GM18508 (cell line): Measurements from ENCODE around the gene CLSTN1.
"Not testable (repeated sequence)": the region's sequence is repeated elsewhere in the genome, so short reads cannot be mapped to it uniquely, and the experiment has no call there.

Experiments
- ATAC-seq: cut with Tn5 transposase; IDR thresholded peaks from one replicate; pipeline ENCODE4 v1.9.1; 2021; ENCODE audit warnings: moderate number of reproducible peaks; ENCODE audit not compliant: insufficient read depth, unreplicated experiment

CLSTN1 gene

DNA sequence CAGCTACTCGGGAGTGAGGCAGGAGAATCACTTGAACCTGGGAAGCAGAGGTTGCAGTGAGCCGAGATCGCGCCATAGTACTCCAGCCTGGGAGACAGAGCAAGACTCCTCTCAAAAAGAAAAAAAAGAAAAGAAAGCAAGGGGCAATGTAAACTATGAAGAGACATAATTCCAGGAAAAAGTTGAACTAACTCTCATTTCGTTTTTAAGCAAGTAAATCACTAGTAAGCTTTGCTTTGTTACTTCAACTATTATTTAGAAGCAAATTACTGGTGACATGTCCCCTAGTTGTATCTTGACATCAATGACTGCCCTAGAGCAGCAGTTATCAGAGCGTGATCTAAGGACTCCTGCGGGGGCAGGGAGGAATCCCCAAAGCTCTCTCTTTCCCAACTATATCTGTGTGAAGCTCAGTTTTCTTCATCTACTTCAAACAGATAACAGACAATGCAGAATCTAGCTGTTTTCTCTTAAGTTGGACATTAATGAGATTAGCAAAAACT lies 18.7 kb downstream of the CLSTN1 start:
- no peak for ATAC-seq

DNA sequence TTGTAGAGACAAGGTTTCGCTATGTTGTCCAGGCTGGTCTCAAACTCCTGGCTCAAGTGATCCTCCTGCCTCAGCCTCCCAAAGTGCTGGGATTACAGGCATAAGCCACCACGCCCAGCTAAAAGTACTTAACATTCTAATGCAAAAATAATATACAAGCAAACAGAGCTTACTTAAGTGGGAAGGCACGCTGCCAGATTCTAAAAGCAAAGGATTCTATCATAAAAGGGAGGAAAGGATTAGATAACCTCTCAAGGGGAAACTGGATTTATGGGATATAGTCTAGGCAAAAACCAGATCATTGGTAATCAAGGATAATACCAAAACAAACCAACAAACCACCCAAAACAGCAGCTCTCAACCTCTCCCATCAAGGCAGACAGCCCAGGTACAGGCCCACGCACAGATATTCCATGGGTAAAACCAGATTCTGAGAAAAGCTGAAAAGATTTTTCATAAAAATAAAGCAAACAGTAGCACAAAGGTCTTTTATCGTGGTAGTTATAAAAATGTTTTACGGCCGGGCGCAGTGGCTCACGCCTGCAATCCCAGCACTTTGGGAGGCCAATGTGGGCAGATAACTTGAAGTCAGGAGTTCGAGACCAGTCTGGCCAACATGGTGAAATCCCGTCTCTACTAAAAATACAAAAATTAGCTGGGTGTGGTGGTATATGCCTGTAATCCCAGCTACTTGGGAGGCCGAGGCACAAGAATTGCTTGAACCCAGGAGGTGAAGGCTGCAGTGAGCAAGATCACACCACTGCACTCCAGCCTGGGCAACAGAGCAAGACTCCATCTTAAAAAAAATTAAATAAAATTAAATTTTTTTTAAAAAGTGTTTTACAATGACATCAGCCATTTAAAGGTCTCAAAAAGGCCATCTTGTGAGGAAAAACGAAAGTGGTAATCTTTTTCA lies 20.5 kb downstream of the CLSTN1 start:
- not testable (repeated sequence) for ATAC-seq

DNA sequence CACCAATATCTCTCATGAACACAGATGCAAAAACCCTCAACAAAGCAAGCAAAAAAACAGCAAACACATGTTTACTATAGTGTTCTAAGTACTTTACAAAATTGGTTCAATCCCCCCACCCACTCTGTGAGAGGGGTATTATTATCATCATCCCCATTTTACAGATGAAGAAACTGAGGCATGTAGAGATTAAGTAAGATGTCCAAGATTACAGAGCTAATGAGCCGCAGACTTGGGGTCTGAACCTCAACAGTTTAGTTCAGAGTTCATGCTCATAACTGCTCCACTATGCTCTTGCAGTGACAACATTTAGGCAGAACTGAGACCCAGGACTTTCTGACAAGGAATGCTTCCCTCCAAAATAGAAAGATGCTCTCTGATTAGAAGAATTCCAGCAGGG lies 21.9 kb downstream of the CLSTN1 start:
- no peak for ATAC-seq

DNA sequence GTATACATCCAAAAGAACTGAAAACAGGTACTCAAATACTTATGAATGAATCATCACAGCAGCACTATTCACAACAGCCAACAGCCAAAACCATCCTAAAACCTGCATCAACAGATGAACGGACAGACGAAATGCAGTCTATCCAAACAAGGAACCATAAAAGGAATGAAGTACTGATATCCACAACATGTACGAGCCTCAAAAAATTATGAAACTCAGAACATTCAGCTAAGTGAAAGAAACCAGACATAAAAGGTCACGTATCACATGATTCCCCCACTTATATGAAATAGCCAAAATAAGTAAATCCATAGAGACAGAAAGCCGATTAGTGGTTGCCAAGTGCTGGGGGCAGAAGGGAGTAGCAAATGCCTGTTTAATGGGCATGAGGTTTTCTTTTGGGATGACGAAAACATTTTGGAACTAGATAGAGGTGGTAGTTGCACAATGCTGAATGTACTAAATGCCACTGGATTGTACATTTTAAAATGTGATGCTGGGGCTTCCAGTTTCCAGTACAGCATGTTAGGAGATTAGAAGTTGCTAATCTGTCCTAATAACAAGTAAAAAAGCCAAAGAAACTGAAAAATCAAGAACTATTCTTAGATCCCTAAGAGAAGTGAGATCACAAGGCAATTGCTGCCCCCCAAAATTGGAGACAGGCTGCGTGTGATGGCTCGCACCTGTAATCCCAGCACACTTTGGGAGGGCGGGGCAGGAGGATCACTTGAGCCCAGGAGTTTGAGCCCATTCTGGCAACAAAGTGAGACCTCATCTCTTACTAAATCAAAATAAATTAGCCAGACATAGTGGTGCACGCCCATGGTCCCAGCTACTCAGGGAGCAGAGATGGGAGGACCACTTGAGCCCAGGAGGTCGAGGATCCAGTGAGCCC lies 25.3 kb downstream of the CLSTN1 start:
- ATAC-seq = no peak

DNA sequence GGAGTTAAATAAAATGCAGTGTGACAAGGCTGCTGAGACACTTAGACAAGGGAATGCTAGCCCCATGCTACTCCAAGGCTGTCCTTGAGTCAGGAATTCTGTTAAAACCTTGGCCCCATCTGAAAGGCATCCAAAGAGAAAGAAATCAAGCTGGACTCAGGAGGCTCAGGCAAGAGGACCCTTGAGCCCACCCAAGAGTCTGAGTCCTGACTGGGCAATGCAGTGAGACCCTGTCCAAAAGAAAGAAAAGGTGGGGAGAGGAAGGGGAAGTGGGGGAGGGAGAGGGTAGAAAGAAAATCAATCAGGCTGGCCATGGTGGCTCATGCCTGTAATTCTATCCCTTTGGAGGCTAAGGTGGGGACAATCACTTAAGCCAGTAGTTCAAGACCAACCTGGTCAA lies 26.7 kb downstream of the CLSTN1 start:
- ATAC-seq = no peak

DNA sequence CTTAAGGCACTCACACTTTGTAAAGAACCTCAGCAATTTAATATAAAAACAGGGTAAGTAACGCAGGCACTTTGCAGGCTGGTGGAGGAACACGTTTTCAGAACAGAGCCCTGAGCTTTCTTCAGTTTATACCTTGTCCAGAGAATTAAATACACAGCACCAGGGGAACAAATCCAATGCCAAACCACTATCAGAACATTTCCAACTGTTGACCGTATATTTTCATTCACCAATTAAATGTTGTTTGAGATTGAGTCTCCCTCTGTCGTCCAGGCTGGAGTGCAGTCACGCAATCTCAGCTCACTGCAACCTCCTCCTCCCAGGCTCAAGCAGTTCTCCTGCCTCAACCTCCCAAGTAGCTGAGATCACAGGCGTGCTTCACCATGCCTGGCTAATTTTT lies 29.7 kb downstream of the CLSTN1 start:
- no peak for ATAC-seq

DNA sequence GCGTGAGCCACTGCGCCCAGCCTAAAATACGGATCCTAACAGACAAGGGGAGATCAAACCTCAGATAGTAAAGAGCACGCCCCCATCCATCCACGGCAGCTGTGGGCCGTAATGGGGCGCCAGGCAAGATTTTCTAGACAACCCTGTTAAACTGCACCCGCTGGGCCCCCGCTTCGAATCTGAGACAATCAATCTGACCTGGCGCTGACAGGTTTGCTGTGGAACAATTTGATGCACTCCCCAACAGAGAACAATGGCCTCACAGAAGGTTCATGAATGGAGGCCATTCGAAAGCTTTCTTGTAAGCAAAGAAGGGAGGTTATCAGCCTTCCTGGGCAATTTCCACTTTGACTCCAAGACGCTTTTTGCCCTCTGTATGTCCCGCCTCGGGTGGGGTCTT lies 30.5 kb downstream of the CLSTN1 start:
- ATAC-seq = no peak

DNA sequence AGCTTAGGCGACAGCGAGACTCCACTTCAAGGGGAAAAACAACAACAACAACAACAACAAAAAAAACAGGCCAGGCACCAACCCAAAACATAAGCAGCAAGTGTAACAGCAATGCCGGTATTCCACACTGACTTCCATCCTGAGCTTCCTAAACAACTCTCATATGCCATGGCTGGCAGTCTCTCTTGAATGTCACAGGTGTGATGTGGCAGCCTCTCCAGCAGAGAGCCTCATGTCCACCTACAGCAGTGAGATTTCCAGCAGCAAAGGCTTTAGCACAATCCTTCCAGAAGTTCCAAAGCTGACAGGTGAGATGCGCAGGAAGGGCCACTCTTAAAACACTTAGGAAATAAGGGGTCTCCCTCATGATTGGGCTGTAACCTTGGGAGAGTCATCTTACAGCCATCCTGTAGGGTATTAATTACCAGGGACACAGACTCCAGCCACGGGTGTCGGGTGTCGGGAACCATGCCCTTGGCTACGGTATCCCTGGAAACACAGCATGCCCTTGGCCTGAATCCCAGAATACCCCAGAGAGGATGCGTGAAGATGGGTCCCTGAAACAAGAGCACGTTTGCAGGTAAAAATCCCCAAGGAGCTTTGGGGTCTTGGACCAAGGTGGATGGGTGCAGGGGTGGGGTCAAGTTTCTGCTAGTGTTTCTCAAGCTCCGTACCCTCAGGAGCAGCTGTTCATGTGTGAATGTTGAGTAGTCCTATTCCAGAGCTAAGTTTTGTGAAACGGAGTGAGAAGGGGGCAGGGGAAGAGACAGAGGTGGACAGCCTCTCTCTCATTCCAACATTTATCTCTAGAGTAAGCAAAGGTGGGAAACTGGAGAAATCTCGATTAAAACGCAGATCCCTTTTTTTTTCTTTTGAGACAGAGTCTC lies 31.4 kb downstream of the CLSTN1 start:
- ATAC-seq = no peak

DNA sequence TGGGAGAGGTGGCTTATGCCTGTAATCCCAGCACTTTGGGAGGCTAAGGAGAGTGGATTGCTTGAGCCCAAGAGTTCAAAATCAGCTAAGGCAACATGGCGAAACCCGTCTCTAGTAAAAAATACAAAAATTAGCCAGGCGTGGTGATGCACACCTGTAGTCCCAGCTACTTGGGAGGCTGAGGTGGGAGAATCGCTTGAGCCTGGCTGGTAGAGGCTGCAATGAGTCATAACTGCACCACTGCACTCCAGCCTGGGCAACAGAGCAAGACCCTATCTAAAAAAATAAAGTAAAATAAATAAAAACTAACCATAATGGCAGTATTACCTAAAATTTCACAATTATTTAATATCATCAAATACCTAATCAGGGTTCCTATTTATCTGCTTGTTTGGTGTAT lies 34.1 kb downstream of the CLSTN1 start:
- ATAC-seq = not testable (repeated sequence)

DNA sequence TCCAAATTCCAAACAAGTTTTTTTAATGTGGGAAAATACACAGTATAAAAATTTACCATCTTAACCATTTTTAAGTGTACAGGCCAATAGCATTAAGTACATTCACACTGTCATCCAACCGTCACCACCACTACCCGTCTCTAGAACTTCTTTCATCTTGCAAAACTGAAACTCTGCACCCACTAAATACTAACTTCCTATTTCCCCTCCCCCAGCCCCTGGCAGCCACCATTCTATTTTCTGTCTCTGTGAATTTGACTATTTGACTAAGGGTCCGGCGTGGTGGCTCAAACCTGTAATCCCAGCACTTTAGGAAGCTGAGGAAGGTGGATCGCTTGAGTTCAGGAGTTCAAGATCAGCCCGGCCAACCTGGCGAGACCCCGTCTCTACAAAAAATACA lies 36.1 kb downstream of the CLSTN1 start:
- ATAC-seq = no peak

DNA sequence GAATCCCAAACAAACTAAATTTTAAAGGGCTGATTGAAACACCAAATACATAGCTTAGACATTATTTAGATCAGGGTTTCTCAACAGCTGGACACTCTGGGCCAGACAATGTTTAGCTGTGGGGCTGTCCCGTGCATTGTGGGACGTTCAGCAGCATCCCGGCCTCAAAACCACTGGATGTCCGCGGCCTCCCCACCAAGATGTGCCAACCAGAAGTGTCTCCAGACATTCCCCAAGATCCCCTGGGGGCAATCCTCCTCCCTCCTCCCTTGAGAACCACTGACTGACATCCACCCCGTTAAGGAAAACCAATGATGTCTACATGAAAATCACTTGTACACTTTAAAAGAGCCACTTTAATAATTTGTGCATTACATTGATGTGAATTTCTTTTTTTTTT lies 38.4 kb downstream of the CLSTN1 start:
- ATAC-seq = no peak

DNA sequence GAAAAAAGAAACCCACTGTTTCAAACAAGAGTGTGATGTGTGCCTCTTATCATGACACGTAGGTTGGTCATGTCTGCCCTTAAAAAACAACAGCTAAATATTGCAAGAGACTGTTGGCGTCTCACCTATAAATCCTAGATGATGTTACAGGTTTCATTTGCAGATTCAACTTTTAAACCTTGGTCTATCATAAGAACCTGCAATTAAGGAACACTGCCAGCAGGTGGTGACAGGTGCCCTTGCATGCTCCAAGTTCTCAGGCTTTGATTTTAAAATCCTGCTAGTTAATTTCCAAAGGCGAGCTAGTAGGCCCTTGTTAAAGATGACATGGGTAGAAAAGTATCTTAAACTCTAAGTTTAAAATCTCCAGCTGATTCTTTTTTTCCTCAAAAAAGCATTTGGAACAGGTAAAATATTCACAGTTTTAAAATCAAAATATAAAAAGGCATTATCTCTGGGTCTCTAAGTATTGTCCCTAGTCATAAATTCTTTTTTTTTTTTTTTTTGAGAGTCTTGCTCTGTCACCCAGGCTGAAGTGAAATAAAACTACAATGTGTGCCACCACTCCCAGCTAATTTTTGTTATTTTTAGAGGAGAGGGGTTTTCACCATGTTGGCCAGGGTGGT lies 39.1 kb downstream of the CLSTN1 start:
- ATAC-seq = no peak

DNA sequence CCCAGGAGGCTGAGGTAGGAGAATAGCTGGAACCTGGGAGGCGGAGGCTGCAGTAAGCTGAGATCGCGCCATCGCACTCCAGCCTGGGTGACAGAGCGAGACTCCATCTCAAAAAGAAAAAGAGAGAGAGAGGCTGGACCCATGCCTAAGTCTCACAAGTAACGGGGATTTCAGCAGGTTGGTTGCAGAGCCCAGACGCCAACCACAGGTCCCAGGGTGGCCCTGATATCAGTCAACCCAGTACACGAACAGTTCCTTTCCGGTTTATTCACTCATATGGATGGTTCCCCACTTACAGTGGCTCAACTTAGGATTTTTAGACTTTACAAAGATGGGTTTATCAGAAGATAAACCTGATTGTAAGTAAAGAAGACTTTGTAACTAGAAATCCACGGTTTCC lies 40.9 kb downstream of the CLSTN1 start:
- ATAC-seq = no peak

DNA sequence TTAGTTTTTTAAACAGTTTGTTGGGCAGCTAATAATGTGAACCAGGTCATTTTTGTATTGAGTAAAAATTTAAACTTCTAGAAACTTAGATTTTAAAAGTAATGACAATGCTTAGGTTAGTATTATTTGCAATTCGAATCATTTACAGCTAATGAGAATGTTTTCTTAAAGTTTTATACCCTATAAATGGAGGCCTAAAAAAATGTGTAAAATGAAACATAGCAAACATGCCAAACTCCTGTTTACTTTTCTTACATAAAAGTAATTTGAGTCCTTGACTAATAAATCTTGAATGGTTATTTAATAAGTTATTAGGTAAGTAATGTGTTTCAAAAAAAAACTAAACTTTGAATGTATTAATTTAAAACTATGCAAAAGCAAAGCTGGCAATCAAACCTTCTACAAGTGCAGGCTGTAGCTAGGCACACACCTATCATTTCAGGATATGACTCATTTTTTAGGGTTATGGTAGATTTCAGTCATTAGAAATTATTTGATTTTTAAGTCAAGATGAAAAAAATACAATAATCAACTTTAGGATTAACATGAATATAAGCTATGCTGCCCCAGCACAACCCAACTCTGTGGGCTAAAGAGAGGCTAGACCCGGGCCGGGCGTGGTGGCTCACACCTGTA lies 41.5 kb downstream of the CLSTN1 start:
- ATAC-seq = no peak

DNA sequence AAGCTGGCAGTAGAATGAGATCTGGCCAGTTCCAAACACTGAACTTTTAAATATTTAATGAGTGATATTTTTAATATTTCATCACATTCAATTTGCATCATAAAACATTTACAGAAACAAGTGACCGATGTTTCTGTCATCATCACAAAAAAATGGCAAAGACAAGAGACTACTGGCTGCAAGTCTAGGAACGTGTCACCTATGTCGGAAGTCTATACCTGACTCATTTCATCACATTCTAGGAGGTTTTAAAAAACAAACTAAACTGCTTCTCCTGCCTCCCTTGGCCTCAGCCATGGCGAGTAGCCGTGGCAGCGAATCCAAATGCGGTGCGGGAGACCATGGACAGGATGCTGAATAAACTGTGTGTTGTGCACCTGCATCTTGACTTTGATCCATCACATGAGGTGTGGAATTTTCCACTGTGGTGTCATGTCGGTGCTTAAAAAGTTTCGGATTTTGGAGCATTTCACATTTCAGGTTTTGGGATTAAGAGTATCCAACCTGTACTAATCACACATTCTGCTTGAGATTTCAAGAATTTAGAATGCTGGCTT lies 43.1 kb downstream of the CLSTN1 start:
- no peak for ATAC-seq

DNA sequence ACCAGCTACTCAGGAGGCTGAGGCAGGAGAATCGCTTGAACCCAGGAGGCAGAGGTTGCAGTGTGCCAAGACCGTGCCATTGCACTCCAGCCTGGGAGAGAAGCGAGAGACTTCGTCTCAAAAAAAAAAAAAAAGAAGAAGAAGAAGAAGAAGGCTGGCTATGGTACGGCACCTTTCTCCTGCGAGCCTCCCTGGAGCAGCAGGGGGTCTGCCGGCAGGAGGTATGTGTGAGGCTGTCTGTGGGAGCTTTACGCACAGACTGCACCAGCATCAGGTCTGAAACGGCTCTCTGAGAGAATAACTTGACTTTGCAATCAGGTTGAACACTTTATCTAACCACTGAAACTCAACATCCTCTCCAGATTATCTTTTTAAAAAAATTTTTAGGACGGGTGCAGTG lies 44.9 kb downstream of the CLSTN1 start:
- no peak for ATAC-seq

DNA sequence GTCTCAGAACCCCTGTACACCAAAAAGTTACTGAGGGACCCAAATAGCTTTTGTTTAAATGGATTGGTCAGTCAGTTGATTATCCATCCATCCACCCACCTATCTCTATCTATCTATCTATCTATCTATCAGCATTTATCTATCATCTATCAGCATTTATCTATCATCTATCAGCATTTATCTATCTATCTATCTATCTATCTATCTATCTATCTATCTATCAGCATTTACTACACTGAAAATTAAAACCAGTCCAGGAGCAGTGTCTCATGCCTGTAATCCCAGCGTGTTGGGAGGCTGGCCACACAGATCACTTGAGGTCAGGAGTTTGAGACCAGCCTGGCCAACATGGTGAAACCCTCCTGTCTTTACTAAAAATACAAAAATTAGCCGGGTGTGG lies 47.1 kb downstream of the CLSTN1 start:
- no peak for ATAC-seq

DNA sequence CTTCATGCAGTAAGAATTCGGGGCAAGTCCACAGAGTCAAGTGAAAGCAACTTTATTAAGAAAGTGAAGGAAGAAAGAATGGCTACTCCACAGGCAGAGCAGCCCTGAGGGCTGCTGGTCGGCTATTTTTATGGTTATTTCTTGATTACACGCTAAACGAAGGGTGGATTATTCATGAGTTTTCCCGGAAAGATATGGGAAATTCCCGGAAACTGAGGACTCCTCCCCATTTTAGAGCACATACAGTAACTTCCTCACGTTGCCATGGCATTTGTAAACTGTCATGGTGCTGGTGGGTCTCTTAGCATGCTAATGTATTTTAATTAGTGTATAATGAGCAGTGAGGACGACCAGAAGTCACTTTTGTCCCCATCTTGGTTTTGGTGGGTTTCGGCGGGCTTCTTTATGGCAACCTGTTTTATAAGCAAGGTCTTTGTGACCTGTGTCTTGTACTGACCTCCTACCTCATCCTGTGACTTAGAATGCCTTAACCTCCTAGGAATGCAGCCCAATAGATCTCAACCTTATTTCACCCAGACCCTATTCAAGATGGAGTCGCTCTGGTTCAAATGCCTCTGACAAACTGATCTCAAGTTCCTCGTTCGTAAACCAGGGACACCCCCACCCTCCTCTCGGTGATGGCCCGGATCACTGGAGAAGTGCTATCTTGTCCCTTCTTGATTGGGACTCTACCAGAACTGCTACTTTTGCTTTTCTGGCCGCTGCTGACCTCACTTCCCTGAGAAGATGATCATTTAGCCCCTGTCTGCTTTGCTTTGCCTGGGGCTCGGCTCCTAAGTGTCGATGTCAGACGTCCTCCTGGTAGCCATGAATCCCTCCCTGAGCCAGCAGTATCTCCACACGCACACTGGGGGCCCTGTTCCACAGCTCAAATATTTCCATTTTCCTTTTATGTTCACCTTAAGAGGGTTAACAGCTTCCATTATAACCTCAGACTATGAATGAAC lies 48.8 kb downstream of the CLSTN1 start:
- ATAC-seq = no peak
